ENCODE measurements around the gene SLC25A14. TPM values are rescaled to one million over a fixed set of nuclear protein-coding genes. Genes with fewer than 3 reads are reported as not detected.

SLC25A14 gene
- total RNA-seq, 2 donors from 2014 or later, result 11.2 to 18.6 TPM

DNA sequence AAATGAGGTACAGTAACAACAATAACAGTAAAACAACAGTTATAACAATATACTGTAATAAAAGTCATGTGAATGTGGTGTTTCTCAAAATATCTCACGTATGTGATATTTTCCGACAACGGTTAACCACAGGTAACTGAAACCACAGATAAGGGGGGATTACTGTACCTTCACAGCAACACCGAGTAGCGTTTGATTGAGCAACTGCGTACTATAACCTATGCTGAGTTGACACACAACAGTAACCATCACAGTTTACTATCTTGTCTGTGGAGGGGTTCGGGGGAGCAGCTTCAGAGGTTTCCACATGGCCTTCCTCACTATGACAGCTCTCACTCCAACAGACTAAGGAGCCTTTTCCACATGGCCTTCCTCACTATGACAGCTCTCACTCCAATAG lies 75.5 kb downstream of the SLC25A14 start:
- TF ChIP-seq, protein P1, sequence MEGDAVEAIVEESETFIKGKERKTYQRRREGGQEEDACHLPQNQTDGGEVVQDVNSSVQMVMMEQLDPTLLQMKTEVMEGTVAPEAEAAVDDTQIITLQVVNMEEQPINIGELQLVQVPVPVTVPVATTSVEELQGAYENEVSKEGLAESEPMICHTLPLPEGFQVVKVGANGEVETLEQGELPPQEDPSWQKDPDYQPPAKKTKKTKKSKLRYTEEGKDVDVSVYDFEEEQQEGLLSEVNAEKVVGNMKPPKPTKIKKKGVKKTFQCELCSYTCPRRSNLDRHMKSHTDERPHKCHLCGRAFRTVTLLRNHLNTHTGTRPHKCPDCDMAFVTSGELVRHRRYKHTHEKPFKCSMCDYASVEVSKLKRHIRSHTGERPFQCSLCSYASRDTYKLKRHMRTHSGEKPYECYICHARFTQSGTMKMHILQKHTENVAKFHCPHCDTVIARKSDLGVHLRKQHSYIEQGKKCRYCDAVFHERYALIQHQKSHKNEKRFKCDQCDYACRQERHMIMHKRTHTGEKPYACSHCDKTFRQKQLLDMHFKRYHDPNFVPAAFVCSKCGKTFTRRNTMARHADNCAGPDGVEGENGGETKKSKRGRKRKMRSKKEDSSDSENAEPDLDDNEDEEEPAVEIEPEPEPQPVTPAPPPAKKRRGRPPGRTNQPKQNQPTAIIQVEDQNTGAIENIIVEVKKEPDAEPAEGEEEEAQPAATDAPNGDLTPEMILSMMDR (IDR thresholded peaks at IDR 0.05), result no peak
- no peak for TF ChIP-seq POLR2A (IDR thresholded peaks at IDR 0.05)
- no peak for TF ChIP-seq POLR2AphosphoS5 (IDR thresholded peaks at IDR 0.05)
- no peaks in the 10 kb centered on the region for H3K36me3 ChIP-seq
- H3K27ac ChIP-seq, result no peak overlapping the region
- H3K9me3 ChIP-seq, result no peaks in the 10 kb centered on the region
- intact Hi-C loops (cut with DNase I), result no loop called here
- no peak overlapping the region for H3K4me3 ChIP-seq
- WGBS, result 96% methylated on average over 7 of the region's 7 CpGs
- no peaks in the 10 kb centered on the region for H3K27me3 ChIP-seq (replicated peaks; ENCODE audit: insufficient read depth)
- H3K4me1 ChIP-seq (replicated peaks), result no peaks in the 10 kb centered on the region
- no peak for DNase-seq (ENCODE audit: low spot score)

DNA sequence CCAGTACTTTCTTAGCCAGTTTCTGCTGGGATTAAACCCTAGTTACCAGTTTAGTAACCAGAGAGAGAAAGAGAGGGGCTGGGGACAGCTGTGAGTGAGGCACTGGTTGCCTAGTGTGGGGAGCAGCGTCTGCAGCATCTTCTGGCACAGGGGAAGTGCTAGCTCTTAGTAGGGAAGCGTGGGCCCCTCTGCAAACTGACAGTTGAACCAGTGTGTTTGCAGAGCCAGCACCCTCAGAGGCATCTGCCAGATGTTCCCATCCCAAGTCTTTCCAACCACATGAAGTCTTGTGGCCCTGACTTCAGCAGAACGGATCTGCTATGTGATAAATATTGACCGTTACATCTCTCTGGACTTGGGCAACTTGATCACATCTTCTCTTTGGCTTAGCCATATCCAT lies 77.1 kb downstream of the SLC25A14 start:
- Histone ChIP-seq H3K4me3 (no peak overlapping the region), H3K27me3 (replicated peaks; ENCODE audit: insufficient read depth) (no peaks in the 10 kb centered on the region), H3K4me1 (replicated peaks) (no peaks in the 10 kb centered on the region), H3K9me3 (no peaks in the 10 kb centered on the region), H3K27ac (no peak overlapping the region), H3K36me3 (no peaks in the 10 kb centered on the region)
- intact Hi-C loops (cut with DNase I), result no loop called here
- TF ChIP-seq, protein P1 (IDR thresholded peaks at IDR 0.05), result no peak
- WGBS, result 90% methylated on average over 4 of the region's 4 CpGs
- DNase-seq (ENCODE audit: low spot score), result no peak

DNA sequence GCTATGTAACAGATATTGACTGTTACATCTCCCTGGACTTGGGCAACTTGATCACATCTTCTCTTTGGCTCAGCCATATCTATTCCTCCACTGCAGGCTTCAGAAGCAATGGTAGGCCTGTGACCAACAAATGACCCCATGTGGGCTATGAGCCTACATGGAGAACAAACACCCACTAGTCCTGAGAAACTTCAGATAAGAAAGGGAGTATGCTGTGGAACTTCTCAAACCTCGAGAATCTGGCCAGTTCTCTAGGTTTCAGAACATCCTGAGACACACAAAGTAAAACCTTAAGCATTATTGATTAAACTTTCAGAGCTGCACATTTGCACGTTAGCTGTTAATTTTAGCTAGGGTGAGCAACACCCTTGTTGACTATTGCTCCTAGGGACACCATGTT lies 78.3 kb downstream of the SLC25A14 start:
- Histone ChIP-seq H3K27ac (no peak overlapping the region), H3K36me3 (no peaks in the 10 kb centered on the region), H3K9me3 (no peaks in the 10 kb centered on the region), H3K4me3 (no peak overlapping the region), H3K27me3 (replicated peaks; ENCODE audit: insufficient read depth) (no peaks in the 10 kb centered on the region), H3K4me1 (replicated peaks) (no peaks in the 10 kb centered on the region)
- intact Hi-C loops (cut with DNase I), result no loop called here
- 83% methylated on average over 2 of the region's 2 CpGs for WGBS
- TF ChIP-seq, protein P1 (IDR thresholded peaks at IDR 0.05), result no peak
- TF ChIP-seq POLR2A (IDR thresholded peaks at IDR 0.05) (no peak), POLR2AphosphoS5 (IDR thresholded peaks at IDR 0.05) (no peak)
- no peak for DNase-seq (ENCODE audit: low spot score)

DNA sequence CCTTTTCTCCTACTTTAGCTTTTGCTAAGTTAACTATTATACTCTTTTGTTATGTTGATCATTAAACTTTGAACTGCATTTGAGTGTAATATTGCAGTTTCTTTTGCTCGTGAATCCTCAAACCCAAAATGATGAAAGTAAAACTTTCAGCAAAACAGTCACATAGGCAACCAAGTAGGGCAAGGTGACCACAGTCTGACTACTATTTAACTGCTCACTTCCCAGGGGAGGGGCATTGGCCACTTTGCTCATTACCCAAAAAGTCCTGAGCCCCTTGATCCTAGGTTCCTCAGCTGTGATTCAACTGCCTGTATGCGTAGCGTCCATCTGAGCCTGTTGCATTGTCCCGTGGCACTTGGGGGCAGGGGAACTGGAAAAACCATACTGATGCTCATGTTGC lies 79.0 kb downstream of the SLC25A14 start:
- Histone ChIP-seq H3K27me3 (replicated peaks; ENCODE audit: insufficient read depth) (no peaks in the 10 kb centered on the region), H3K27ac (no peak overlapping the region), H3K4me3 (no peak overlapping the region), H3K9me3 (no peaks in the 10 kb centered on the region), H3K4me1 (replicated peaks) (no peaks in the 10 kb centered on the region), H3K36me3 (no peaks in the 10 kb centered on the region)
- no peak for DNase-seq (ENCODE audit: low spot score)
- TF ChIP-seq, protein P1 (IDR thresholded peaks at IDR 0.05), result no peak
- TF ChIP-seq POLR2A (IDR thresholded peaks at IDR 0.05) (no peak), POLR2AphosphoS5 (IDR thresholded peaks at IDR 0.05) (no peak)
- intact Hi-C loops (cut with DNase I), result no loop called here
- WGBS, result 83% methylated on average over 4 of the region's 4 CpGs

DNA sequence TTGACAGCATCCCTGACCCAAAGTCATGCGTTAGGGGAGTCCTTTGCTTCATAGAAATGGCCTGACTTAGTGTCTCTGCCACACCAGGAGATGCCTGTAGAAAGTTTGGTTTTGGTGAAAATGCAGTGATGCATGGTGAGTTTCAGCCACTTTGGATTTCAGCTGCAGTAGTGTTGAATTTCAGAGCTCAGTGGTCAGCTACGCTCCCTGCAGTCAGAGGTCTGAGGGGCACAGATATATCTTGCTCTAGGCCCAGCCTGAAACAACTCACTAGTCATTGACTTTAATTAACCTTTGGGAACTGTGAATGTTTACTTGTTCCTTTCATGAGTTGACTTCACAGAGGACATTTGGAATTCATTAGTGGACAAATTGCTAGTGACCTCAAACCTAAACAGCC lies 79.5 kb downstream of the SLC25A14 start:
- TF ChIP-seq, protein P1 (IDR thresholded peaks at IDR 0.05), result no peak
- TF ChIP-seq POLR2AphosphoS5 (IDR thresholded peaks at IDR 0.05), result no peak
- TF ChIP-seq POLR2A (IDR thresholded peaks at IDR 0.05), result no peak
- Histone ChIP-seq H3K4me1 (replicated peaks) (no peaks in the 10 kb centered on the region), H3K36me3 (no peaks in the 10 kb centered on the region), H3K27me3 (replicated peaks; ENCODE audit: insufficient read depth) (no peaks in the 10 kb centered on the region), H3K27ac (no peak overlapping the region), H3K4me3 (no peak overlapping the region), H3K9me3 (no peaks in the 10 kb centered on the region)
- intact Hi-C loops (cut with DNase I), result no loop called here
- no peak for DNase-seq (ENCODE audit: low spot score)
- 58% methylated on average over 2 of the region's 2 CpGs for WGBS

Small RNAs within 50 kb of the gene (small RNA-seq; reads per million reads assigned to genes)
- gene AL035423.1 (0 reads per million in 2 donors), gene RNU6-1130P (0 to 0.20 reads per million in 2 donors)

Other genes with a start within 250 kb of the SLC25A14 start
- gene ELF4, start 229.4 kb upstream of the SLC25A14 start, total RNA-seq, result 1 to 10 TPM; 6.5 to 6.9 TPM
- gene AIFM1, start 174.1 kb upstream of the SLC25A14 start, total RNA-seq, result 10 to 100 TPM; 21.8 to 32.2 TPM
- gene RAB33A, start 168.0 kb upstream of the SLC25A14 start, total RNA-seq, result under 1 TPM in 1 of 2 donors, not detected in 1; 0.62 TPM
- gene ZNF280C, start 71.0 kb upstream of the SLC25A14 start, total RNA-seq, result 10 to 100 TPM in 1 of 2 donors, 1 to 10 TPM in 1; 4.1 to 19.0 TPM
- 1 to 10 TPM in 1 of 2 donors, not detected in 1; 1.2 TPM for gene GPR119, start 45.8 kb downstream of the SLC25A14 start, total RNA-seq
- gene RBMX2, start 62.1 kb downstream of the SLC25A14 start, total RNA-seq, result 10 to 100 TPM; 10.2 to 19.8 TPM

All from prostate gland (tissue), 2 donors.